DOHH2 (cell line): Measurements from ENCODE around the gene ITPRIPL2.

Experiments
- H3F3A ChIP-seq: fragments of 200-600 bp; sonication (generic), shearing (Covaris generic); 2 replicates; pipeline ENCODE4 v1.6.0; 2016; ENCODE audit warnings: antibody characterized with exemption, mild to moderate bottlenecking; ENCODE audit not compliant: control insufficient read depth, insufficient read depth
- H3K27ac ChIP-seq: fragments of 200-600 bp; sonication (generic); 2 replicates; pipeline ENCODE4 v1.5.1; 2014; ENCODE audit warnings: low read depth, mild to moderate bottlenecking, low read length, moderate library complexity
- H3K27me3 ChIP-seq: fragments of 200-600 bp; sonication (generic); 2 replicates; pipeline ENCODE4 v1.6.1; 2014; ENCODE audit warnings: mild to moderate bottlenecking, low read length, mixed read lengths; ENCODE audit not compliant: control insufficient read depth
- H3K36me3 ChIP-seq: fragments of 200-600 bp; sonication (generic); 2 replicates; pipeline ENCODE4 v1.6.1; 2014; ENCODE audit warnings: mild to moderate bottlenecking, low read length, moderate library complexity, mixed read lengths; ENCODE audit not compliant: control insufficient read depth
- H3K4me1 ChIP-seq: fragments of 200-600 bp; sonication (generic); 2 replicates; pipeline ENCODE4 v1.6.1; 2014; ENCODE audit warnings: mild to moderate bottlenecking, low read length, mixed read lengths; ENCODE audit not compliant: control insufficient read depth
- H3K4me2 ChIP-seq: fragments of 200-600 bp; sonication (generic); 2 replicates; pipeline ENCODE4 v1.6.0; 2014; ENCODE audit warnings: mild to moderate bottlenecking, low read length, moderate library complexity
- H3K4me3 ChIP-seq: fragments of 200-600 bp; sonication (generic); 2 replicates; pipeline ENCODE4 v1.5.1; 2014; ENCODE audit warnings: mild to moderate bottlenecking, low read length, mixed read lengths
- H3K79me2 ChIP-seq: fragments of 200-600 bp; sonication (generic); 2 replicates; pipeline ENCODE4 v1.6.1; 2014; ENCODE audit warnings: mild to moderate bottlenecking, low read length, mixed read lengths; ENCODE audit not compliant: control insufficient read depth
- H3K9me2 ChIP-seq: fragments of 200-600 bp; sonication (generic); replicated peaks from 2 replicates; pipeline ENCODE4 v1.6.1; 2014; ENCODE audit warnings: mild to moderate bottlenecking, low read length, mixed read lengths; ENCODE audit not compliant: control insufficient read depth
- H3K9me3 ChIP-seq: fragments of 200-600 bp; sonication (generic); 2 replicates; pipeline ENCODE4 v1.6.1; 2014; ENCODE audit warnings: antibody characterized with exemption, low read length, mixed read lengths; ENCODE audit not compliant: control insufficient read depth, insufficient read depth
- H4K20me1 ChIP-seq: fragments of 200-600 bp; sonication (generic); 2 replicates; pipeline ENCODE4 v1.6.0; 2014; ENCODE audit warnings: low read depth, mild to moderate bottlenecking, antibody characterized with exemption, low read length, moderate library complexity; ENCODE audit not compliant: control insufficient read depth, insufficient read depth
- EZH2phosphoT487 ChIP-seq: fragments of 200-600 bp; sonication (generic); IDR thresholded peaks from 2 replicates; pipeline ENCODE4 v1.6.1; 2017; ENCODE audit warnings: borderline replicate concordance, mild to moderate bottlenecking, antibody characterized with exemption, low read length, moderate library complexity, mixed read lengths
- TF ChIP-seq, protein P1 (sequence below): fragments of 200-600 bp; sonication (generic); IDR thresholded peaks from one replicate; pipeline ENCODE4 v1.5.1; 2014; ENCODE audit warnings: antibody characterized with exemption, mild to moderate bottlenecking, low read depth, low read length; ENCODE audit not compliant: poor library complexity, severe bottlenecking

Gene ITPRIPL2

DNA sequence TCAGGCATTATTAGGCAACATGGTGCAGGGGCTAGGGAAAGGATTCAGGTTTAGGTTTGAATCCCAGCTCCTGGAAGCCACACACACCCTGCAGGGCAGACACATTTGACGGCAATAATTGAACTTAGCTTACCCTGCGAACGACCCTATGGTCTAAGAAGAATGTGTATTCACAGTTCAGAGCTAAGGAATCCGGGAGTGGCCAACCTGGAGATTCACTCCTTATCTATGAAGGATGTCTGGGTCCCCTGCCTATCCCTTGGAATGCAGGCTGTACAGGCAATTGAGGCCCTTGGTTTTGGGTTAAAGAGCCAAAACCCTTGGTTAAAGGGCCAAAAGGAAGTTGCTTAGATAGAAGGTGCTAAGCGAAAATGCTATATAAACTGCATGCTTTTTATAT lies 51.3 kb downstream of the ITPRIPL2 start:
- no peaks in the 10 kb centered on the region for H3K4me1 ChIP-seq

DNA sequence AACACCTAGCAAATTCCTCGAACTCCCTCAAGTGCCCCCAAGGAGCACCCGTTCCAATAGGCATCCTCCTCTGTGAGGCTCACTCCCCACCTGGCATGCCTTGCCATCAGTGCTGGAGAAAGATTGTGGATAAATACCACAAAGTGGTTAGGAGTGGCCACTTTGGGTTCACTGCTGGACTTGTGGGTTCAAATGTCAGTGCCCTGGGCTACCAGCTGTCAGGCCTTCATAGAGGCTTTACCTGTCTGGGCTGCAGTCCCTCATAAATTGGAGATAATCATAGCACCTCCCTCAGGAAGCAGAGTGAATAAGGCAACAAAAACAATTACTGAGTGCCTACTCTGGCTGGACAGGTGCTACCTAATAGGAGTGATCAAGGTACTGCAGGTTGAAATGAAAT lies 52.7 kb downstream of the ITPRIPL2 start:
- Histone ChIP-seq H4K20me1 (no peaks in the 10 kb centered on the region), H3K79me2 (no peaks in the 10 kb centered on the region), H3K4me1 (no peaks in the 10 kb centered on the region), H3K9me3 (peaks cover 4% of the 10 kb centered on the region; the same call in 1 of the 2 replicates), H3K9me2 (no peaks in the 10 kb centered on the region), H3K27ac (no peak overlapping the region), H3K36me3 (no peaks in the 10 kb centered on the region), H3K27me3 (peaks cover 23% of the 10 kb centered on the region), H3F3A (no peaks in the 10 kb centered on the region), H3K4me3 (no peak overlapping the region), H3K4me2 (no peak overlapping the region)
- TF ChIP-seq EZH2phosphoT487, result no peak
- TF ChIP-seq, protein P1, sequence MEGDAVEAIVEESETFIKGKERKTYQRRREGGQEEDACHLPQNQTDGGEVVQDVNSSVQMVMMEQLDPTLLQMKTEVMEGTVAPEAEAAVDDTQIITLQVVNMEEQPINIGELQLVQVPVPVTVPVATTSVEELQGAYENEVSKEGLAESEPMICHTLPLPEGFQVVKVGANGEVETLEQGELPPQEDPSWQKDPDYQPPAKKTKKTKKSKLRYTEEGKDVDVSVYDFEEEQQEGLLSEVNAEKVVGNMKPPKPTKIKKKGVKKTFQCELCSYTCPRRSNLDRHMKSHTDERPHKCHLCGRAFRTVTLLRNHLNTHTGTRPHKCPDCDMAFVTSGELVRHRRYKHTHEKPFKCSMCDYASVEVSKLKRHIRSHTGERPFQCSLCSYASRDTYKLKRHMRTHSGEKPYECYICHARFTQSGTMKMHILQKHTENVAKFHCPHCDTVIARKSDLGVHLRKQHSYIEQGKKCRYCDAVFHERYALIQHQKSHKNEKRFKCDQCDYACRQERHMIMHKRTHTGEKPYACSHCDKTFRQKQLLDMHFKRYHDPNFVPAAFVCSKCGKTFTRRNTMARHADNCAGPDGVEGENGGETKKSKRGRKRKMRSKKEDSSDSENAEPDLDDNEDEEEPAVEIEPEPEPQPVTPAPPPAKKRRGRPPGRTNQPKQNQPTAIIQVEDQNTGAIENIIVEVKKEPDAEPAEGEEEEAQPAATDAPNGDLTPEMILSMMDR, result peak; percentile 11

More for the DNA sequence above, 51.3 kb downstream of the ITPRIPL2 start:
- Histone ChIP-seq H3K4me2 (no peak overlapping the region), H3K27me3 (peaks cover 16% of the 10 kb centered on the region), H3F3A (no peaks in the 10 kb centered on the region), H3K79me2 (no peaks in the 10 kb centered on the region), H3K9me3 (peaks cover 4% of the 10 kb centered on the region; the same call in 1 of the 2 replicates), H3K36me3 (no peaks in the 10 kb centered on the region), H4K20me1 (no peaks in the 10 kb centered on the region), H3K9me2 (no peaks in the 10 kb centered on the region), H3K4me3 (no peak overlapping the region), H3K27ac (no peak overlapping the region)
- TF ChIP-seq, protein P1, result no peak
- TF ChIP-seq EZH2phosphoT487, result no peak

GRCh38 chr16:19167710-19168370 lies 54.1 kb downstream of the ITPRIPL2 start, which contains the start of gene SYT17:
Gene SYT17, plus strand, starts transcription at chr16:19168240. Its CDS starts 407 bp downstream, at chr16:19168647.
- no peak for TF ChIP-seq EZH2phosphoT487
- TF ChIP-seq, protein P1, result peak; percentile 60
- Histone ChIP-seq H3K4me2 (peak within 1 kb of the TSS; percentile 27; the same call in 1 of the 2 replicates), H3K27ac (no peak within 1 kb of the TSS)

More at GRCh38 chr16:19167710-19168370, 54.1 kb downstream of the ITPRIPL2 start, which contains the start of gene SYT17:
- Histone ChIP-seq H3K4me1 (no peaks in the 10 kb centered on the region), H3K36me3 (no peaks in the 10 kb centered on the region), H3K4me3 (no peak within 1 kb of the TSS), H4K20me1 (no peaks in the 10 kb centered on the region), H3K79me2 (no peaks in the 10 kb centered on the region), H3F3A (no peaks in the 10 kb centered on the region), H3K27me3 (peaks cover 27% of the 10 kb centered on the region), H3K9me3 (peaks cover 4% of the 10 kb centered on the region; the same call in 1 of the 2 replicates), H3K9me2 (no peaks in the 10 kb centered on the region)
